HUDEP-2 (cell line): Measurements from ENCODE around the gene ENTPD6.
A peak's percentile ranks its signal among the peaks of the same experiment; 100 is the strongest.
"Not testable (repeated sequence)": the region's sequence is repeated elsewhere in the genome, so short reads cannot be mapped to it uniquely, and the experiment has no call there.

Experiments used
- DNase-seq, 76 experiments: peaks; one replicate each; lab custom pipeline; 2025; ENCODE audit not compliant: unreplicated experiment in 76 of 76; lab: John Stamatoyannopoulos, UW

ENTPD6 gene

GRCh38 chr20:25239387-25240370, 44.2 kb downstream of the ENTPD6 start:
- no peak for DNase-seq

- DNase-seq = not testable (repeated sequence)
Observed at GRCh38 chr20:25240851-25241658, 45.5 kb downstream of the ENTPD6 start.

- DNase-seq = not testable (repeated sequence)
Observed at GRCh38 chr20:25241659-25241955, 46.1 kb downstream of the ENTPD6 start.

GRCh38 chr20:25242231-25242630, 46.7 kb downstream of the ENTPD6 start:
- DNase-seq = no peak

GRCh38 chr20:25243416-25243979, 48.0 kb downstream of the ENTPD6 start:
- DNase-seq = no peak

GRCh38 chr20:25244976-25245375, 49.5 kb downstream of the ENTPD6 start:
- DNase-seq = no peak

- no peak for DNase-seq
Observed at GRCh38 chr20:25245461-25245860, 49.9 kb downstream of the ENTPD6 start.

GRCh38 chr20:25246182-25246999, 50.9 kb downstream of the ENTPD6 start:
- DNase-seq = no peak

- peak in 23 of 76 experiments; percentile 8 to 64 (median 23) for DNase-seq
Observed at GRCh38 chr20:25247000-25247517, 51.5 kb downstream of the ENTPD6 start.

- peak in 15 of 76 experiments; percentile 17 to 59 (median 40) for DNase-seq
Observed at GRCh38 chr20:25247518-25247955, 52.0 kb downstream of the ENTPD6 start.

- DNase-seq = peak in 67 of 76 experiments; percentile 10 to 85 (median 58)
Observed at GRCh38 chr20:25247956-25248785, 52.7 kb downstream of the ENTPD6 start, which contains the start of gene PYGB. TSS of gene PYGB (plus strand) at chr20:25248085. CDS start at chr20:25248179, 94 bp downstream.

GRCh38 chr20:25248786-25249172, 53.3 kb downstream of the ENTPD6 start:
- DNase-seq = peak in 2 of 76 experiments; percentile 7 to 12

GRCh38 chr20:25249198-25249931, 53.9 kb downstream of the ENTPD6 start:
- no peak for DNase-seq

GRCh38 chr20:25250508-25250907, 55.0 kb downstream of the ENTPD6 start:
- DNase-seq = no peak

- DNase-seq = no peak
Observed at GRCh38 chr20:25251019-25251418, 55.5 kb downstream of the ENTPD6 start.

GRCh38 chr20:25251558-25251957, 56.0 kb downstream of the ENTPD6 start:
- DNase-seq = no peak

GRCh38 chr20:25252230-25252651, 56.7 kb downstream of the ENTPD6 start:
- no peak for DNase-seq

GRCh38 chr20:25252686-25253421, 57.3 kb downstream of the ENTPD6 start:
- no peak for DNase-seq
